Stimulated activated CD8-positive, alpha-beta memory T cell treated with anti-CD3 and anti-CD28 coated beads, Interleukin-4, amount 100 ng/mL, for 1 hour (primary cell): ENCODE data around the gene TAF1B.

ENCODE experiments used
- DNase-seq, 2 donors: peaks; one replicate each; pipeline ENCODE4 v3.0.0-alpha.2; 2020; ENCODE audit warnings: low read depth in 2 of 2, low spot score in 1 of 2

The TAF1B gene

GRCh38 chr2:9937968-9938367, 94.7 kb downstream of the TAF1B start:
- no peak for DNase-seq

- DNase-seq: no peak
Measured at GRCh38 chr2:9939587-9940485, 96.6 kb downstream of the TAF1B start.

- DNase-seq: no peak
Measured at GRCh38 chr2:9941196-9941995, 98.1 kb downstream of the TAF1B start.

GRCh38 chr2:9941996-9942390, 98.7 kb downstream of the TAF1B start:
- DNase-seq: no peak

GRCh38 chr2:9944330-9944758, 101.1 kb downstream of the TAF1B start:
- DNase-seq: no peak

GRCh38 chr2:9945596-9945995, 102.3 kb downstream of the TAF1B start:
- DNase-seq: no peak

- DNase-seq: no peak
Measured at GRCh38 chr2:9946076-9946475, 102.8 kb downstream of the TAF1B start.

GRCh38 chr2:9946818-9947217, 103.5 kb downstream of the TAF1B start:
- no peak for DNase-seq

GRCh38 chr2:9948721-9949120, 105.4 kb downstream of the TAF1B start:
- no peak for DNase-seq

- DNase-seq: no peak
Measured at GRCh38 chr2:9949239-9949991, 106.1 kb downstream of the TAF1B start.

- no peak for DNase-seq
Measured at GRCh38 chr2:9949992-9950520, 106.8 kb downstream of the TAF1B start.

GRCh38 chr2:9950521-9951271, 107.4 kb downstream of the TAF1B start:
- peak; percentile 22 to 28 for DNase-seq

GRCh38 chr2:9951272-9951521, 107.9 kb downstream of the TAF1B start:
- no peak for DNase-seq

GRCh38 chr2:9951522-9952285, 108.4 kb downstream of the TAF1B start, which contains the start of gene GRHL1:
TSS of gene GRHL1 (plus strand) at chr2:9951693. CDS start at chr2:9951834, 141 bp downstream.
- peak; percentile 70 to 82 for DNase-seq

GRCh38 chr2:9952286-9952737, 109.0 kb downstream of the TAF1B start:
- no peak for DNase-seq

GRCh38 chr2:9952856-9953503, 109.7 kb downstream of the TAF1B start:
- no peak for DNase-seq

GRCh38 chr2:9954136-9954535, 110.9 kb downstream of the TAF1B start:
- DNase-seq: no peak

- no peak for DNase-seq
Measured at GRCh38 chr2:9958057-9958456, 114.8 kb downstream of the TAF1B start.

- DNase-seq: no peak
Measured at GRCh38 chr2:9959262-9959661, 116.0 kb downstream of the TAF1B start.
